Measurements from ENCODE around the gene OSCAR.

OSCAR gene

GRCh38 chr19:54128441-54128725 lies 27.8 kb upstream of the OSCAR start:
- Mint-ChIP-seq H3K36me3 (ENCODE audit: low read depth) (peaks cover 10% of the 10 kb centered on the region), H3K27ac (no peak overlapping the region), H3K27me3 (ENCODE audit: low read depth) (no peaks in the 10 kb centered on the region), H3K9me3 (no peaks in the 10 kb centered on the region), H3K4me3 (no peak overlapping the region), H3K4me1 (no peaks in the 10 kb centered on the region)
- TF ChIP-seq, protein P1, sequence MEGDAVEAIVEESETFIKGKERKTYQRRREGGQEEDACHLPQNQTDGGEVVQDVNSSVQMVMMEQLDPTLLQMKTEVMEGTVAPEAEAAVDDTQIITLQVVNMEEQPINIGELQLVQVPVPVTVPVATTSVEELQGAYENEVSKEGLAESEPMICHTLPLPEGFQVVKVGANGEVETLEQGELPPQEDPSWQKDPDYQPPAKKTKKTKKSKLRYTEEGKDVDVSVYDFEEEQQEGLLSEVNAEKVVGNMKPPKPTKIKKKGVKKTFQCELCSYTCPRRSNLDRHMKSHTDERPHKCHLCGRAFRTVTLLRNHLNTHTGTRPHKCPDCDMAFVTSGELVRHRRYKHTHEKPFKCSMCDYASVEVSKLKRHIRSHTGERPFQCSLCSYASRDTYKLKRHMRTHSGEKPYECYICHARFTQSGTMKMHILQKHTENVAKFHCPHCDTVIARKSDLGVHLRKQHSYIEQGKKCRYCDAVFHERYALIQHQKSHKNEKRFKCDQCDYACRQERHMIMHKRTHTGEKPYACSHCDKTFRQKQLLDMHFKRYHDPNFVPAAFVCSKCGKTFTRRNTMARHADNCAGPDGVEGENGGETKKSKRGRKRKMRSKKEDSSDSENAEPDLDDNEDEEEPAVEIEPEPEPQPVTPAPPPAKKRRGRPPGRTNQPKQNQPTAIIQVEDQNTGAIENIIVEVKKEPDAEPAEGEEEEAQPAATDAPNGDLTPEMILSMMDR (IDR thresholded peaks at IDR 0.05; ENCODE audit: unreplicated experiment in 3 of 3), result no peak

GRCh38 chr19:54127688-54128440 lies 27.3 kb upstream of the OSCAR start:
- Mint-ChIP-seq H3K9me3 (no peaks in the 10 kb centered on the region), H3K27me3 (ENCODE audit: low read depth) (no peaks in the 10 kb centered on the region), H3K36me3 (ENCODE audit: low read depth) (peaks cover 14% of the 10 kb centered on the region), H3K4me1 (no peaks in the 10 kb centered on the region), H3K4me3 (no peak overlapping the region), H3K27ac (no peak overlapping the region)
- TF ChIP-seq, protein P1 (IDR thresholded peaks at IDR 0.05; ENCODE audit: unreplicated experiment in 3 of 3), result no peak

DNA sequence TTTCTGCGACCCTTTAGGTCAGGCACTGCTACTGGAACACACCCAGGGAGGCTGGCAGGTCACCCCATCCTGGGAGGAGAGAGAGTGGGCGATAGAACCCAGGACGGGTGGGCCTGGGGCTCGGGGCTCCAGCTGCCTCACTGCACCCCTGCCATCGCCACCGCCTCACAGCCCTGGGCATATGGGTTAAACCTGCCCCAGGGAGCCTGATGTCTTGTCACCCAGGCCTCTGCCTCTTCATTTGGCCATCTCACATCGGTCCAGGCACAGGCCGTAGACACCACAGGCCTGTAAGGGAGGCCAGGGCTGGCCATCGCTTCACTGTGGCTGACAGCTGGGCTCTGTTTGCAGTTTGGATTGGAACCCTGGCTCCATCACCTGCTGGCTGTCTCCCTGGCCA lies 25.1 kb upstream of the OSCAR start:
- H3K9me3 Mint-ChIP-seq, result no peaks in the 10 kb centered on the region
- H3K4me3 Mint-ChIP-seq, result no peak overlapping the region
- no peak overlapping the region for H3K27ac Mint-ChIP-seq
- H3K27me3 Mint-ChIP-seq (ENCODE audit: low read depth), result no peaks in the 10 kb centered on the region
- TF ChIP-seq, protein P1 (IDR thresholded peaks at IDR 0.05; ENCODE audit: unreplicated experiment in 3 of 3), result no peak
- peaks cover 18% of the 10 kb centered on the region for H3K36me3 Mint-ChIP-seq (ENCODE audit: low read depth)
- H3K4me1 Mint-ChIP-seq, result no peaks in the 10 kb centered on the region

DNA sequence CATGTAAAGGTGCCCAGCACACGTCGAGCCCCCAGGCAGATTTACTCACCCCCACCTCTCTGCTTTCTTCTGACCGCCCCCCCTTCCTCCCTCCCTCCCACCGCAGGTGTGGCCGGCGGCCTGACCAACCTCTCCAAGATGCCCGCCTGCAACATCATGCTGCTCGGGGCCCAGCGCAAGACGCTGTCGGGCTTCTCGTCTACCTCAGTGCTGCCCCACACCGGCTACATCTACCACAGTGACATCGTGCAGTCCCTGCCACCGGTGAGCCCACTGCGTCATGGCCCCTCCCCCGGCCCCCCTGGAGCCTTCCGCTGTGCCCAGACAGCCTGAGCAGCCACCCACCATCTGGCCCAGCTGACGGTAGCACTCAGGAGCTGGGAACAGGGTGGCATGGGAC lies 23.8 kb upstream of the OSCAR start:
- H3K9me3 Mint-ChIP-seq, result no peaks in the 10 kb centered on the region
- H3K4me1 Mint-ChIP-seq, result no peaks in the 10 kb centered on the region
- H3K27ac Mint-ChIP-seq, result no peak overlapping the region
- TF ChIP-seq, protein P1 (IDR thresholded peaks at IDR 0.05; ENCODE audit: unreplicated experiment in 3 of 3), result no peak
- H3K27me3 Mint-ChIP-seq (ENCODE audit: low read depth), result no peaks in the 10 kb centered on the region
- no peak overlapping the region for H3K4me3 Mint-ChIP-seq
- H3K36me3 Mint-ChIP-seq (ENCODE audit: low read depth), result peaks cover 24% of the 10 kb centered on the region

- H3K36me3 Mint-ChIP-seq (ENCODE audit: low read depth), result peaks cover 25% of the 10 kb centered on the region
- H3K27ac Mint-ChIP-seq, result no peak overlapping the region
- no peaks in the 10 kb centered on the region for H3K9me3 Mint-ChIP-seq
- TF ChIP-seq, protein P1 (IDR thresholded peaks at IDR 0.05; ENCODE audit: unreplicated experiment in 3 of 3), result no peak
- H3K27me3 Mint-ChIP-seq (ENCODE audit: low read depth), result no peaks in the 10 kb centered on the region
- H3K4me1 Mint-ChIP-seq, result no peaks in the 10 kb centered on the region
- no peak overlapping the region for H3K4me3 Mint-ChIP-seq
These were observed 23.1 kb upstream of the OSCAR start for GRCh38 chr19:54123682-54124081.

- no peaks in the 10 kb centered on the region for H3K27me3 Mint-ChIP-seq (ENCODE audit: low read depth)
- H3K4me3 Mint-ChIP-seq, result no peak overlapping the region
- H3K27ac Mint-ChIP-seq, result no peak overlapping the region
- TF ChIP-seq, protein P1 (IDR thresholded peaks at IDR 0.05; ENCODE audit: unreplicated experiment in 3 of 3), result no peak
- H3K9me3 Mint-ChIP-seq, result no peaks in the 10 kb centered on the region
- H3K4me1 Mint-ChIP-seq, result no peaks in the 10 kb centered on the region
- peaks cover 24% of the 10 kb centered on the region for H3K36me3 Mint-ChIP-seq (ENCODE audit: low read depth)
These were observed 20.7 kb upstream of the OSCAR start for GRCh38 chr19:54121259-54121658.

Data from nephron (organoid).